ENCODE measurements around the gene ZMYND8.

DNA sequence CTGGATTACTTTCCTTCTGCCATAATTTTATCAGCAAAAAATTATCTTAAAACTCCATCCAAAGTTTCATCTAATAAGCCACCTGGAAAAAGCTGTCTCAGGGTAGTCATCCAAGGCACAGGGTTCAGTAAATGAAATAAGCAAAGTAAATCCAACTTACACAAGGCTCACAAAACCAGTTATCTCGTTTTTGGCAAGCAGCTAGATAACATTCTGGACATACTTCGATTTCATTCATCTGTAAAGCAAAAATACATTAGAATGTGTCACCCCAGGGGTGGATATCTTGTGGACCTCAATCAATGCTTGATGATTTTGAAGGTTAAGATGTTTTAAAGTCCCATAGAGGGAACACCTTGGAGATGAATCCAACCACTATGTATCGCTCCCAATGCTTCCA is 73.1 kb downstream of the ZMYND8 start:
- TF ChIP-seq POLR2AphosphoS5 (IDR thresholded peaks at IDR 0.05; ENCODE audit: low read depth, low read length) (no peak), TCF7L2 (IDR thresholded peaks at IDR 0.05; ENCODE audit: low read depth, low read length) (no peak), SIN3A (IDR thresholded peaks at IDR 0.05; ENCODE audit: borderline replicate concordance, insufficient read depth, low read depth, low read length) (no peak)
- TF ChIP-seq, protein P1, sequence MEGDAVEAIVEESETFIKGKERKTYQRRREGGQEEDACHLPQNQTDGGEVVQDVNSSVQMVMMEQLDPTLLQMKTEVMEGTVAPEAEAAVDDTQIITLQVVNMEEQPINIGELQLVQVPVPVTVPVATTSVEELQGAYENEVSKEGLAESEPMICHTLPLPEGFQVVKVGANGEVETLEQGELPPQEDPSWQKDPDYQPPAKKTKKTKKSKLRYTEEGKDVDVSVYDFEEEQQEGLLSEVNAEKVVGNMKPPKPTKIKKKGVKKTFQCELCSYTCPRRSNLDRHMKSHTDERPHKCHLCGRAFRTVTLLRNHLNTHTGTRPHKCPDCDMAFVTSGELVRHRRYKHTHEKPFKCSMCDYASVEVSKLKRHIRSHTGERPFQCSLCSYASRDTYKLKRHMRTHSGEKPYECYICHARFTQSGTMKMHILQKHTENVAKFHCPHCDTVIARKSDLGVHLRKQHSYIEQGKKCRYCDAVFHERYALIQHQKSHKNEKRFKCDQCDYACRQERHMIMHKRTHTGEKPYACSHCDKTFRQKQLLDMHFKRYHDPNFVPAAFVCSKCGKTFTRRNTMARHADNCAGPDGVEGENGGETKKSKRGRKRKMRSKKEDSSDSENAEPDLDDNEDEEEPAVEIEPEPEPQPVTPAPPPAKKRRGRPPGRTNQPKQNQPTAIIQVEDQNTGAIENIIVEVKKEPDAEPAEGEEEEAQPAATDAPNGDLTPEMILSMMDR (IDR thresholded peaks at IDR 0.05), result no peak
- TF ChIP-seq, protein P2, sequence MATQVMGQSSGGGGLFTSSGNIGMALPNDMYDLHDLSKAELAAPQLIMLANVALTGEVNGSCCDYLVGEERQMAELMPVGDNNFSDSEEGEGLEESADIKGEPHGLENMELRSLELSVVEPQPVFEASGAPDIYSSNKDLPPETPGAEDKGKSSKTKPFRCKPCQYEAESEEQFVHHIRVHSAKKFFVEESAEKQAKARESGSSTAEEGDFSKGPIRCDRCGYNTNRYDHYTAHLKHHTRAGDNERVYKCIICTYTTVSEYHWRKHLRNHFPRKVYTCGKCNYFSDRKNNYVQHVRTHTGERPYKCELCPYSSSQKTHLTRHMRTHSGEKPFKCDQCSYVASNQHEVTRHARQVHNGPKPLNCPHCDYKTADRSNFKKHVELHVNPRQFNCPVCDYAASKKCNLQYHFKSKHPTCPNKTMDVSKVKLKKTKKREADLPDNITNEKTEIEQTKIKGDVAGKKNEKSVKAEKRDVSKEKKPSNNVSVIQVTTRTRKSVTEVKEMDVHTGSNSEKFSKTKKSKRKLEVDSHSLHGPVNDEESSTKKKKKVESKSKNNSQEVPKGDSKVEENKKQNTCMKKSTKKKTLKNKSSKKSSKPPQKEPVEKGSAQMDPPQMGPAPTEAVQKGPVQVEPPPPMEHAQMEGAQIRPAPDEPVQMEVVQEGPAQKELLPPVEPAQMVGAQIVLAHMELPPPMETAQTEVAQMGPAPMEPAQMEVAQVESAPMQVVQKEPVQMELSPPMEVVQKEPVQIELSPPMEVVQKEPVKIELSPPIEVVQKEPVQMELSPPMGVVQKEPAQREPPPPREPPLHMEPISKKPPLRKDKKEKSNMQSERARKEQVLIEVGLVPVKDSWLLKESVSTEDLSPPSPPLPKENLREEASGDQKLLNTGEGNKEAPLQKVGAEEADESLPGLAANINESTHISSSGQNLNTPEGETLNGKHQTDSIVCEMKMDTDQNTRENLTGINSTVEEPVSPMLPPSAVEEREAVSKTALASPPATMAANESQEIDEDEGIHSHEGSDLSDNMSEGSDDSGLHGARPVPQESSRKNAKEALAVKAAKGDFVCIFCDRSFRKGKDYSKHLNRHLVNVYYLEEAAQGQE (IDR thresholded peaks at IDR 0.05; ENCODE audit: insufficient read depth in 1 of 2, low read depth in 2 of 2, low read length in 1 of 2), result no peak

Data from Panc1 (cell line).